ENCODE measurements around the gene APEH.
A peak's percentile ranks its signal among the peaks of the same experiment; 100 is the strongest.
"Not testable (repeated sequence)": the region's sequence is repeated elsewhere in the genome, so short reads cannot be mapped to it uniquely, and the experiment has no call there.

The APEH gene

DNA sequence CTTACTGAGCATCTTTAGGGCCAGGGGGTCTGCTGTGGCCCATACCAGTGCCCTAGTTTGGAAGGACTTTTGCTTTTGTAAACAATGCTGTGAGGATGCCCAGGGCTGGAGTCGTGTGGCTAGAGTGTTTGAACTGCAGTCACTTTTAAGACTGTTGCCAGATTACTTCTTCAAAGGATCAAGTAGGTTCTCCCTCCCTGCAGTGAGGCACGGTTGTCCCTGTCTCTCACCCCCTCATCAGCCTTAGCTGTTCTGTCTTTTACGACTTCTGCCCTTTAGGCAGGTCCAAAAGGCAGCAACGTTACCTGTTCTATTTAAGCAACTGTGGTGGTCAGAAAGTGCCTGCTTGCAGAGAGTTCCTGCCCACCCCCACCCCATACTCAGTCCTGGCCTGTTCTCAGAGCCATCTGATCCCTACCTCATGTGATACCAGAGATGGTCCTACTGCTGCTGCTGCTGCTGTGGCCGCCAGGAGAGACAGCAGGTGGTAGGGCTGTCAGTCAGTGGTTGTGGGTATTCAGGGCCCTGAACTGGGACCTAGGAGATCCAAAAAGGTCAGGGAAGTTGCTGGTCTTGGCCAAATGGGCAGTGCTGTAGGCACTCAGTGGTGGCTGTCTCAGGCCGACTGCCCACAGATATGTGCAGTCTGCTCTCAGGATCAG lies 20.4 kb downstream of the APEH start:
- not testable (repeated sequence) for DNase-seq

DNA sequence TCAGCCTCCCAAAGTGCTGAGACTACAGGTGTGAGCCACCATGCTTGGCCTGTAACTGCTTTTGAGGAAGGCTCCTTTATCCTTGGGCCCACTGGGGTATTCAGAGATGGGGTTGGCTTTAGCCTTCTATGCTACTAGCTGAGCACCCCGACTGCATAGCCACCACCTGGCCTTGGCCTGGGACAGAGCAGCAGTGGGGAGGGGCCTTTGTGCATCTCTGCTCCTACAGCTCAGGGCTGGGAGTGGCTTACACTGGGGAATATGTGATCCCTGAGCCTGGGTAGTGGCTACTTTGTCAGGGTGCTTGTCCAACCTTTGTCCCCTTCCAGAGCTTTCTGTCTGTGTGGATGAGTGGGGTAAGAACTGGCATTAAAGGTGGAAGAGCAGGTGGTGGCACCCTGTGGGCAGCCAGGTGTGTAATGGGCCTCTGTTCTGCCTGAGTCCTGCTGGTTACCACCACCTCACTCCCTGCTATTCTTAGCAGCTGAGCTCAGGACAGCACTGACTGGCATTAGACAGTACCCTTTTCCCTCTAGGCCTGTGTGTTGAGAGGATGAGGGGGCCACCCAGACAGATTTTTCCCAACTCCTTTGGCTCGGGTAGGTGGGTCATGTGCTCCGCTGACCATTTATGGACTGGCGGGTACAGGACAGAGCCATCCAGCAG lies 21.3 kb downstream of the APEH start:
- DNase-seq, result not testable (repeated sequence)

DNA sequence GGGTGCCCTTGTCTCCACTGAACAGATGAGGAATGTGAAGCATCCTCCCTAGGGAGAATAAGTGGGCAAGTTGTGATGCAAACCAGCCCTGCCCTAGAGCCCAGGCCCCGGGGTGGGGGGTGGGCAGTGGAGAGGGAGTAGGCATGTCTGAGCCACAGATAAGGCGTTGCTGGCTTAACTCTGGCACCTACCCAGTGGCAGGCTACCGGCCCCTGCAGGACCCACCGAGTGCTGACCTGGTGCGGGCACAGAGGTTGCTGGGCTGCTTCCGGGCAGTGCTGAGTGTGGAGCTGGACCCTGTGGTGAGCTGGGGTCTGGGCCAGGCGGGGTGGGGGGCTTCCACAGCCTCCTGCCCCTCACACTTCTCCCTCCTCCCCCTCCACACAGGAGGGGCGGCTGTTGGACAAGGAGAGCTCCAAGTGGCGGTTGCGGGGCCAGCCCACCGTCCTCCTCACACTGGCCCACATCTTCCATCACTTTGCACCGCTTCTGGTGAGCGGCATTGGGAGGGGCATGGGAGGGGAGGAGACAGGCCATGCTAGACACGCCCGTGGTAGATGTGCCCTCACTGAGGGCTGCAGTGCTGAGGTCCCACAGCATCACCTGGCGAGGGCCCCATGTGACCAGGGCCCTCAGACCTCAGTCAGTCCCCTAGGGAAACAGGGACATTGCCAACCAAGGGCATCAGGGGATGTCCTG lies 25.3 kb downstream of the APEH start:
- DNase-seq, result no peak

DNA sequence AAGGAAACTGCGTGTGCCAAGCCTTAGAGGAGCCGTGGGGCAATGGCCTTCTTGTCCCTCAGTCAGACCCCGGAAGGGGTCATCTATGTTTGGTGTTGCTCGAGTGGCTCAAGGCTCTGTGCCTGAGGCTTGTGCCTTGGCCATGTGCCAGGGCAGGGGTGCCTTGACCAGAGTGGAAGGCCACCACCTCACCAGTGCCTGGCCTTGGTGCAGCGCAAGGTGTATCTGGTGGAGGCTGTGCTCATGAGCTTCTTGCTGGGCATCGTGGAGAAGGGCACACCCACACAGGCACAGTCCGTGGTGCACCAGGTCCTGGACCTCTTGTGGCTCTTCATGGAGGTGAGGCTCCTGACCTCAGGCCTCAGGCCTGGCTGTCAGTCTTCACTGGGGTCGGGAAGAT lies 25.9 kb downstream of the APEH start:
- DNase-seq, result no peak

DNA sequence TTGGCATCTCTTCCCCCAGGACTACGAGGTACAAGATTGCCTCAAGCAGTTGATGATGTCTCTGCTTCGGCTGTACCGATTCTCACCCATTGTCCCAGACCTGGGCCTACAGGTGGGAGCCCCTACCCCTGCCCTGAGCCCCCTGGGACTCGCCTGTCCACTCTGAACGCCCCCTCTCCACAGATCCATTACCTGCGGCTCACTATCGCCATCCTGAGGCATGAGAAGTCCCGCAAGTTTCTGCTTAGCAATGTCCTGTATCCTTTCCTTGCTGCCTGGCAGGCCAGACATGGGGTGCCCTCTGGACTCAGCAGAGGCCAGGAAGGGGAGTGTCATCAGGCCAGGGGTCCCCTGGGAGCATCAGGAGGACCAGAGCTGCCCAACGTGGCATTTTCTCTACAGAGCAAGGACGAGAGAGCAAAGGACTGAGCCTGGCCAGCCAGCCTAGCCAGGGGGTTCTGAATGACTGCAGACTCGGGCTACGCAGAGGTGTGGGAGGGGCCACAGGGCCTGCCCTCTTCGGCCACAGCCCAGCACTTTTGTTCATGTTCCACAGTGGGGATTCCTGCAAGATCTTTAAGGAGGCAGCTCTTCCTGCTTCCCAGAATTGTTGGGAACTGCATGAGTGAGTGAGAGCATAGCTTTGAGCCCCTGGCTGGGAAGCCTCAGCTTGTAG lies 26.4 kb downstream of the APEH start:
- no peak for DNase-seq

DNA sequence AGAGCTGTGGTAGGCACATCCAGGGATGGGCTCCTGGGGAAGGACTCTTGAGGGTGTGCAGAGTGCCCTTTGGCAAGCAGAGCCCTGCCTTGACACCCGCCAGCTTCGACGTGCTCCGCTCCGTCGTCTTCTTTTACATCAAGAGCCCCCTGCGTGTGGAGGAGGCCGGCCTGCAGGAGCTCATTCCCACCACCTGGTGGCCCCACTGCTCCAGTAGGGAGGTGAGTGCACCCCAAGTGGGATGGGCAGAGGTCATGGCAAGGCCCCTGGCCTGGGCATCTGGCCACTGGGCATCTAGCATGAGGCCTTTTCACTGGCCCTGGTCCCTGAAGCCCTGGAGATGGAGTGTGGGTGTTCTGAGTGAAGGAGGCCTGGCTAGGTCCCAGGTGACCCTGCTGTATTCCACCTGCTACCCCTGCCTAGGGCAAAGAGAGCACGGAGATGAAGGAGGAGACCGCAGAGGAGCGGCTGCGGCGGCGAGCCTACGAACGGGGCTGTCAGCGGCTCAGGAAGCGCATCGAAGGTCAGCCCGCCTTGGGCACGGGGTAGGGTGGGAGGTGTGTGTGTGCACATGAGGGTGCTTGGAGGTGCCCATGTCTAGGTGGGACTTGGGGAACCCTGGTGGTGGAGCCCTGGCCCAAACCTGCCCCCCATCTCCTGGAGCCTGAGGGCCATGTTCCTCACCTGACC lies 27.4 kb downstream of the APEH start:
- DNase-seq, result no peak

DNA sequence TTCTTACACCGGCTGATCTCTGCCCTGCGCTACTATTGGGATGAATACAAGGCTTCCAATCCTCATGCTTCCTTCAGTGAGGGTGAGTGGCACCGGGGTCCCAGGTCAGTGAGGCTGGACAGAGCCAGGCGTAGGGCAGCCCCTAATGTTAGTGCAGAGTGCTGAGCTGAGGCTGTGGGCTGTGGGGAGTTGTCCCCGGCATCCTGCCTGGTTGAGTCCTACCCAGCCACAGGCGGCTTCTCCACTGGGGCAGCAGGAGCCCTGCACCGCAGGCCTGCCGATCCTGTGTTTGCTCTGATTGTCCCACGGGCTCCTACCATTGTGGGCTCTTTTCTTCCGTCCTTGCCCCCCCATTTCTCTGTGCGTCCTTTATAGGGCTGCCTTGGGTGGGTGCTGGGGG lies 28.5 kb downstream of the APEH start:
- DNase-seq, result no peak

DNA sequence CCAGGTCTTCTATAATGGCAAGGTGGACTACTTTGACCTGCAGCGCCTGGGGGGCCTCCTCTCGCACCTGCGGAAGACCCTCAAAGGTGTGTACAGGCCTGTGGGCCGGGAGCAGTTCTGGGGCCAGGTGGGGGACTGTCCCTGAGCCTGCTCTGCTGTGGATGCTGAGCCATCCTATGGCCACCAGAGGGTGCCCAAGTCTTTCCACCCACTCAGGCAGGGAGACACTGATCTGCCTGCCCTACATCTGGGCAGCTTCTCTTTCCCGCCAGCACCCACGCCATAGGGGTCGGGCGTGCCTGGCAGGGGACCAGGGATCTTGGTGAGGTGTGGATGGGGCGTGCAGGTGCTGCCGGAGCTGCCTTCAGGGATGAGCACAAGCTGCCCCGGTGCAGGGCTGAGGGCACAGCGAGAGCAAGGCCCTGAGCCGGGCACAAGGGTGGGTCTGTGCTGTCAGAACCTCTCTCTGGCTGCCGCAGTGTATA lies 29.3 kb downstream of the APEH start:
- peak; percentile 89 for DNase-seq

DNA sequence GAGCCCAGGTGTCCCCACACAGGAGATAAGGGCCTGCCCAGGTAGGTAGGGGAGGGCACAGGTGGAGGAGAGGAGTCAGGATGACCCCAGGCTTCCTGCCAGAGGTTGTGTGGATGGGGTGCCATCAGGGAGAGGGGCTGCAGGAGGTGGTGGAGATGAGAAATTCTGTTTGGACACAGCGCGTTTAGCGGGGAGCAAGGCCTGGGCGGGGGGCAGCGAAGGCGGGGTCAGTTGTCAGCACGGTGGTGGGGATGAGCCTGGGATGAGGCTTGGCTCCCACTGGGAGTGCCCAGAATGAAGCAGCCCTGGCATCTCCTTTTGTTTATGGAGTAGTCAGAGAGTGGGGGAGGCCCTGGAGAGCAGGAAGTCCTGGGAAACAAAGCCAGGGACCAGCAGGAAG lies 29.8 kb downstream of the APEH start:
- no peak for DNase-seq

DNA sequence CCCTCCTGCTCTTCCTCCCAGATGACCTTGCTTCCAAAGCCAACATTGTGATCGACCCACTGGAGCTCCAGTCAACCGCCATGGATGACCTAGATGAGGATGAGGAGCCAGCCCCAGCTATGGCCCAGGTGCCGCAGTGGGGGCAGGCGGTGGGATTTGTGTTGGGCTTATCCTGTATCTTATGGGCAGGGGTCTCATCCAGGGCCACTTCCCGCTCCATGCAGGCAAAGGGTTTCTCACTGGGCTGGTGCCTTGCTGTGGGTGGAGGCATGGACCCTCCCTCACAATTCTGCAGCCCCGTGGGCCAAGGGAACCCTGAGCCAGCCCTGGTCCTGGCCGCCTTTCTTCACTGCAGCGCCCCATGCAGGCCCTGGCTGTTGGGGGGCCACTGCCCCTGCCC lies 30.5 kb downstream of the APEH start:
- DNase-seq, result no peak

DNA sequence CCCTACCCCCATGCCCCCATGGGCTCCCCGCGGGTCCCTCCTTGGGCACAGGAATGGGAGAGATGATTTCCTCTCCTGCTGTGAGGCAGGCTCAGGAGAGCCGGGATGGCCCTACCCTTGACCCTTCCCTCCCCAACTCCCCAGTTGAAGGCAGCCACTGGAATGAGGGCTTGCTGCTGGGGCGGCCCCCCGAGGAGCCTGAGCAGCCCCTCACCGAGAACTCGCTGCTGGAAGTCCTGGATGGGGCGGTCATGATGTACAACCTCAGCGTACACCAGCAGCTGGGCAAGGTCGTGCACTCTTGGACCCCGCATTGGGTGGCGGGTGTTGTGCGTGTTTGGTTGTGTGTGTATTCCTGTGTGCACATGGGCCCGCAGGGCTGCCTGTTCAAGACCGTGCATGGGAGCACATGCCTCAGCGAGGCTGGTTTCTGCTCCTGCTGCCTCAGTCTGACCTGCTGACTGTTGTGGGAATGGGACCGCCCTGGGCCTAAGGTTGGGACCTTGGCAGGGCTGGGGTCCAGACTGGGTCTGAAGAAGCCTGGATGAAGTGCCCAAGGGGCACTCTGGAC lies 31.3 kb downstream of the APEH start:
- no peak for DNase-seq

DNA sequence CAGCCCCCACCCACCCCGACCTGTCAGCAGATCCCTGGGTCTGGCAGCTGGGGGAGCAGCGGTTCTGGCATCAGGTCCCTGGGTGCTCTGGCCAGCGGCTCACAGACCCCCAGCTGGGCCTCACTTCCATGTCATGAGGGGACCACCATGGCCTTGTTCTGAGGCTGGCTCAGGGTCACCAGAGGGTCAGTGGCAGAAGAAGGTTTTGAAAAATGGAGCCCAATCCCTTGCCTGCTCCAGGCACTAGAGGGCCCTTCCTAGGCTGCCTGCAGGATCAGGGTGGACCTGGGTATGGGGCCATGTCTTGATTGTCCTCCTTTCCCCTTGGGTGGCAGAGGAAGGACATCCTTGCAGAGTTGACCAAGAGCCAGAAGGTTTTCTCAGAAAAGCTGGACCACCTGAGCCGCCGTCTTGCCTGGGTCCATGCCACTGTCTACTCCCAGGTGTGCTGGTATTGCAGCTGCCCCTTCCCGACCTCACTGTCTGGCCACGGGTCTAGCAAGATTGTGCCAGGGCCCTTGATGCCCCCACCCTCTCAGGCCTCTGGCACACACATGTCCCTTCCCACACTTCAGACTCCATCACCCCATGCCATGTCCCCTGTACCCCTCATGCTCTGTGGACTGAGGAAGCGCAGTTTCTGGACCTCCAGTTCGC lies 32.4 kb downstream of the APEH start:
- no peak for DNase-seq

DNA sequence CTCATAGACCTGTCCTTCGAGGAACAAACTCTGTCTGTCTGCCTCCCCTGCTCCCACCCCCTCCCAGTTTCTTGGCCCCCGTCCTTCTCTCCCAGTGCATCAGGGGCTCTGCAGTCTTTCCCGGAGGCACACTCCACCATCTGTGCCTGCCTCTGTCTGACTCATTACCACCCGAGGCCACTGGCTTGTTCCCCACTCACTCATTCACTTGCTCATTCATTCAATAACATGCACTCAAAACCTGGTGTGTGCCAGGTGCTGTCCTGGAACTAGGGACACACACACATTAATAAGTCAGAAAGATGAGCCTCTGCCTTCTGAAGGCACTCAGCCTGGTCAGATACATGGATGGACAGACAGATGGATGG lies 32.9 kb downstream of the APEH start:
- no peak for DNase-seq

DNA sequence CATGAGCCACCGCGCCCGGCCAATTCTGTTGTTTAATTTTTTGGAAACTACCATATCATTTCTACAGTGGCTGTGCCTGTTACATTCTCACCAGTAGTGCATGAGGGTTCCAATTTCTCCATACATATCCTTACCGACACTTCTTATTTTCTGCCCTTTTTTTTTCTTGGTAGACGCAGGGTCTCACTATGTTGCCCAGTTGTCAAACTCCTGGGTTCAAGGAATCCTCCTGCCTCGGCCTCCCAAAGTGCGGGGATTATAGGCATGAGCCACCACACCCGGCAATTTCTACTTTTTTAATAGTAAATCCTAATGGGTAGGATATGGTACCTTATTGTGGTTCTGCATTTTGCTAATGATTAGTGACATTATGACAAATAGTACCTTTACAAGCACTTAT lies 35.7 kb downstream of the APEH start:
- DNase-seq, result no peak

DNA sequence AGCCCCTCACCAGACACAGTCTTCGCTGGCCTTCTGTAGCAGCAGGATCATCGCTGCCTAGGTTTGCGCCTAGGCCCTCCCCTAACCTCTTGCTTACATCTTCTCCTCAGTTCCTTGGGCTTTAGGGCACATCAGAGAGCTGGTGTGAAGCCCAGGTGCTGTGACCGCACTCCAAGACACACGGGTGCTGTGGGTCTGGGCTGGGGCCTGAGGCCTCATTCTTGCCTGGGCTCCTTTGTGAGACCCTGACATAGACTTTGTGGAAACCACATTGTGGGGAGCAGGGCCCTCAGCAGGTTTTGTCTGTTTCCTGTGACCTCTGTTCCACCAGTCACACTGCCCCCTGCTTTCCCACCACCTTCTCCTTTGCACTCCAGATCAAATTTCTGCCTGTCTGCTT lies 37.3 kb downstream of the APEH start:
- no peak for DNase-seq

DNA sequence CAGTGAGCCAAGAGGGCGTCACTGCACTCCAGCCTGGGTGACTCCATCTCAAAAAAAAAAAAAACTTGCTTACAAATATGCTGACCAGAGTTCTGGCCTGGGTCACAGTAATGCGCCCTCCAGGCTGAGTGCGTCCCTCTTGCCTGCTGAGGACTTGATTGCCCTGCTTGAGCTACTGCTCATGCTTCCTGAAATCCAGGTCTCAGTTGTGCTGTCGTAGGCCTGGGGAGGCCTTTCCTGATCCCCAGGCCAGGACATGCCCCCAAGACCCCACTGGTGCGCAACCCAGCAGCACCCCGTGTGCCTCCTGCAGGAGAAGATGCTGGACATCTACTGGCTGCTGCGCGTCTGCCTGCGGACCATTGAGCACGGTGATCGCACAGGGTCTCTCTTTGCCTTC lies 38.0 kb downstream of the APEH start:
- DNase-seq, result no peak

DNA sequence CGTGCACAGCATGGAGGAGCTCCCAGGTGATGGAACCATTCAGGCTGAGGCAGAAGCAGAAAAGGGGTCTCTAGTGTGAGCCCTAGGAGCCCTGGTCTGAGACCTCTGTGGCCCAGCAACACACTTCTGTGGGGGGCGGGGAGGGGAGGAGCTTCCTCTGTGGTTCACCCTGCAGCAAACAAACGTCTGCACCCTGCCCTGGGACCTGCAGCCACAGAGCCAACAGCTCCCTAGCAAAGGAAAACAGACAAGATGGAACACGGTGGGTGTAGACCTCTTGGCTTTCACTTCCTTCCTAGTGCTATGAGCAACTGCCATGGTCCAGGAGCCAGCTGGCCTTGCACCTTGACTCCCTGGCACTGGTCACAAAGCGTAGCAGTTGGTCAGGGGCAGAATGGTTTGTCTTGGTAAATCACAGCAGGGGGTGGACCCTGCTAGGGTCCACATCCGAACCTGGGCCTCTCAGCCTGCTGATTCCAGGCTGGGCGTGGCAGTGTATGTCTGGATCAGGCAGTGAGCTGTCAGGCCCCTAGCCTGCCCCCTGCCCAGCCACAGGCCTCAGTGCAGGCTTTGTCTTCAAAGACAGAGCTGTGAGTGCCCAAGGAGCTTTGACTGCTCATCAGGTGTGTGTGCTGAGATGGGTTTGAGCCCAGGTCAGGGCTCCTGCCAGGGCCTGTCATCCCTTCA lies 38.6 kb downstream of the APEH start:
- DNase-seq, result no peak

DNA sequence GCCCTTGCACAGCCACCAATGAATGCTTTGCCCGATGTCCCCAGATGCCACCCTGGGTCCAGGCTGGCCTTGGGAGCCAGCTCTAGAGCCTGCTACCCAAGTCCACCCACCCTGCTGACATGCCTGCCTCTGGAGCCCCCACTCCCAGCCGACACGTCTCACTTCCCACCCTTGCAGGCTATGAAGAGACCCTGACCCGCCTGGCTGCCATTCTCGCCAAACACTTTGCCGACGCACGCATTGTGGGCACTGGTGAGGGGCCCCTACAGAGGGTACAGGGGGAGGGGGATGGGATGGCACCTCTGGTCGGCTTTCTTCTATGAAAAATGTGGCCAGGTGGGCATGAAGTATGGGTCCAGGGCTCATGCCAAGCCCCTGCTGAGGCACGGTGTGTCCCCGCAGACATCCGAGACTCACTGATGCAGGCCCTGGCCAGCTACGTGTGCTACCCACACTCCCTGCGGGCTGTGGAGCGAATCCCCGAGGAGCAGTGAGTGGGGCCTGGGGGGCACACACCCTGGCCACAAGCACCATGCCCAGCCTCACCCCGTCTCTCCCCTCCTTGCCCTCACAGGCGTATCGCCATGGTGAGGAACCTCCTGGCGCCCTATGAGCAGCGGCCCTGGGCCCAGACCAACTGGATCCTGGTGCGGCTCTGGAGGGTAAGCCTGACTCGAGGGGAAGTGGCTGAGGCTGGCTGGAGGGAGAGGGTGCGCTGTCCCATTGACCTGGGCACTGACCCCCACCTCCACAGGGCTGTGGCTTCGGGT lies 39.4 kb downstream of the APEH start:
- DNase-seq, result no peak

DNA sequence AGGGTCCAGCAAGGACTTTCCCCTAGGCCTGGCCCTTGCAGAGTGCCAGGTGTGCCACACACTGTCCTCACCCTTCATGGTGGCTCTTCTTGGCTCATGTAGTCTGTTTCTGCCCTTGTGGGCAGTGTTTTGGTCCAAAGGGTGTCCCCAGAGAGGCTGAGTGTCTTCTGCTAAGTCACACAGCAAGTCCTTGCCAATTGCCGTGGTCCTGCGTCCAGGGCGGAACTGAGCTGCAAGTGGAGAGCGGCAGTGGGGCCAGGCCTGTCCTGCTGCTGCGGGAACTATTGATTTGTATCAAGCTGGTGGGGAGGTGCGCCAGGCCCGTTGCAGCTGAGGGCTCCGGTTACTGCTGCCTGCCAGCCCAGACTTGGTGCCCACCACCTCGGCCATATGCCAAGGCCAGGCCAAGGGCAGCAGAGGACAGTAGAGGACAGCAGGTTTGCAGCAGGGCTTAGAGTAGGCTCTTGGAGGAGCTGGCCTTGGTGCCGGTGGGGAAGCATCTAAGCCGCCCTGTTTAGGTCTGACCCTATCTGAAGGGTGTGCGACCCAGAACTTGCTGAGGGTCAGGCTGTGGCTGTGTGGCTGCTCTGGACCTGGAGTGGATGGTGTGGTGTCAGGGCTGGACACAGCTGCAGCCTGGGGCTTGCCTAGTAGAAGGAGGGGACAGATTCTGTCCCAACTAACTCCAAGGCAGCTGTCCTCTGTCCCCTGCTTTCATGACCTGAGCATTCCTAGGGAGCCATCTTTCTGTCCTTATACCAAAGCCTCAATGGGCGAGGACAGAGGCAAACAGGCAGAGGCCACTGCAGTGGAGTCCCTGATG lies 40.8 kb downstream of the APEH start:
- DNase-seq, result no peak

DNA sequence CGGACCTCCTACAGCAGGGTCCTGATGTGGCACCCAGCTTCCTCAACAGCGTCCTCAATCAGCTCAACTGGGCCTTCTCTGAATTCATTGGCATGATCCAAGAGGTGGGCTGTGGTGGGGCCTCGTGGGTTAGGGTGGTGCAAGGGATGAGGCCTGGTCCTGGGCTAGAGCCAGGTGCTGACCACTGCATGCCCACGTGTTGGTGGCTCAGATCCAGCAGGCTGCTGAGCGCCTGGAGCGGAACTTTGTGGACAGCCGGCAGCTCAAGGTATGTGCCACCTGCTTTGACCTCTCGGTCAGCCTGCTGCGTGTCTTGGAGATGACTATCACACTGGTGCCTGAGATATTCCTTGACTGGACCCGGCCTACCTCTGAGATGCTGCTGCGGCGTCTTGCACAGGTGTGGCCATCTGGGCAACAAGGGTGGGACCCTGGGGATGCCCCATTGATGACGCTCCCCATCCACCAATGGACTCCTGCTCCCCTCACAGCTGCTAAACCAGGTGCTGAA lies 41.5 kb downstream of the APEH start:
- no peak for DNase-seq

Measured in 8988T (cell line).